Measurements from ENCODE around the gene PEX10.

PEX10 gene

DNA sequence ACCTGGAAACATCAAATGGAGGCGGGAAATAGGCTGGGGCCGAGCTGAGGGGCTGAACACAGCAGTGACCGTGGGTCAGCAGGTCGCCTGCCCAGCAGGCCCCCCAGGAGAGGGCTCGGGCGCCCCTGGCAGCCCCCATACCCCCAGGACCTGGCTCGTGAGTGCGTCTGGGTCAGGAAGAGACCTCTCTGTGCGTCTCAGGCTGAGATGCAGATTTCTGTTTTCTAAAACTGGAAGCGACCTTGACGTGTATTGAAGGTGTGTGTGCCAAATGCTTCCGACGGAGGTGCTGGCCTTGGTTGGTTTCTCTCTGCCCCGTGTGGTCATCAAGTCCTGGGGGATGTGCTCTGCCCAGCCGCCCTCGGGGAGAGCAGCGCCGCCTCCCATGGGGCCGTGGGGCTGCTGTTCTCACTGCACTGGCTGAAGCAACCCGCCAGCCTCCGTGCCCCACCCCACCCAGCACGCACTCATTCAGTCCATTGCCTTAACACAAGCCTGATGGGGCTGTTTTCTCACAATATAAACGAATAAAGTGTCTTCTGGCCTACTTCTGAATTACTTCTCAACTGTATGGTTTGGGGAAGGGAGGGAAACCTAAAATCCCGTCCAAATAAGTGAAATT is 7.4 kb downstream of the PEX10 start:
- DNase-seq (ENCODE audit: low read depth in 2 of 2) = no peak

DNA sequence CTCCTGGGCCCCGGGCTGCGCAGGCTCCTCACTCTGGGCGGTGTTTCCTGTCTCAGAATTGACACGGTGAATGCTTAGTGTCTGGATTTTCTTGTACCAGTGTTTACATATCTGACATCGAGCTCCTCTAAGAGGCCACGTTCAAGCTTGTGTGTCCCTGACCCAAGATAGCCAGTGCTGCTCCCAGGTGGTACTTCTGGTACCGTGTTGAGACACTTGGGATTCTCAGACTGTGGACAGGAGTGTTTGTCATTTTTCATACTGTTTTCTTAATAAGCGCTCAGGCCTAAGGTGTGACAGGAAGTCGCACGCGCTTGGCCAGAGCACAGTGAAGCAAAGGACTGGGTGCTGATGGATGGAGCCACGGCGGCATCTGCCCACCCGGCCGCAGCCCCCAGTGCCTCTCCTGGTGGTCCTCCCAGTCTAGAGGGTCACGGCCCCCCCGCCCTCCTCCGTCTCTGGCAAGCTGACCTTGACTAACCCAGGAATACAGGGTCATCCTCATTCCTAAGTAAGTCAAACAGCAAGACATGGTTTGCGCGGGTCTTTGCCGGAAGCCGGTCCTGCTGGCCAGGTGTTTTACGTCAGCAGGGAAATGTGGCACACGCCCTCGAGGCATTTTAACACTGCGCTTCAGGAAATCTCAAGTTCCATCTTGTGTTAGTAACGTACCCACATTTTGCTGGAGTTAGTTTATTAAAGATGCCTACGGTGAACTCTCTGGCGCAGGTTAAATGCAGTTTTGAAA is 8.0 kb downstream of the PEX10 start:
- DNase-seq (ENCODE audit: low read depth in 2 of 2) = no peak

DNA sequence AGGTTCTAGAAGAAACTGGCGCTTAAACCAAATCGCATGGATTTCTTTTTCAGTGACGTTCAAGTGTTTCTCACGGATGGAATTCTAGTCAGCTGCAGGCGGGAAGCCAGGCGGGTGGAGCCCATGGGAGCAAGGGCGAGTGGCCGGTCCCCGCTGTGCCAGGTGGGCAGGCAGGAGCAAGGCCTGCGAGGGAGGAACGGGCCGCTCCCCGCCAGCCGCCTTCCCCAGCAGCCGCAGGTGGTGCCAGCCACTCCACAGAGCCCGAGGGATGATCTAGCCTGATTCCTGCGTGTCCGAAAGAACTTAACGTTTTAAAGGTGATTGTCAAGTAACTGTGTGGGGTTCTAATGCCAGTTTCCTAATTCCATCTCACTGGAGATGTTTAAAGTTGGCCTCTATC is 9.1 kb downstream of the PEX10 start:
- no peak for DNase-seq (ENCODE audit: low read depth in 2 of 2)

DNA sequence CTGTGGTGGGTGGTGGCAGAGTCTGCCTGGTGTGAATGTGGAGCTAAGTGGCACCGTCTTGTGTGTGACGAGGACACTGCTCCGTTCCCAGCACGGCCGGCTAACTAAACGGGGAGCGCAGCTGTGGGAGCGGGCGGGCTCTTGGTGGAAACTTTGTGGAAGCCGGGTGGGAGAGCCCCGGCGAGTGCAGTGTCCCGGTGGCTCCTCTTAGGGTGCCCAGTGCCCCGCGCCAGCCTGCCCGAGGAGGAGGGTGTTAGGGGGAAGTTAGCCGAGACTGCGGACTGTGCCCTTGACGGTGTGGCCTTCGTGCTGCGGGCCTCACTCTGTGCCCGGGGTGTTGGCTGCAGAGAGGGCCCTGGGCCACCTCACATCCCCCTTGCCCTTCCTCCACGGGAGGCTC is 9.9 kb downstream of the PEX10 start:
- no peak for DNase-seq (ENCODE audit: low read depth in 2 of 2)

DNA sequence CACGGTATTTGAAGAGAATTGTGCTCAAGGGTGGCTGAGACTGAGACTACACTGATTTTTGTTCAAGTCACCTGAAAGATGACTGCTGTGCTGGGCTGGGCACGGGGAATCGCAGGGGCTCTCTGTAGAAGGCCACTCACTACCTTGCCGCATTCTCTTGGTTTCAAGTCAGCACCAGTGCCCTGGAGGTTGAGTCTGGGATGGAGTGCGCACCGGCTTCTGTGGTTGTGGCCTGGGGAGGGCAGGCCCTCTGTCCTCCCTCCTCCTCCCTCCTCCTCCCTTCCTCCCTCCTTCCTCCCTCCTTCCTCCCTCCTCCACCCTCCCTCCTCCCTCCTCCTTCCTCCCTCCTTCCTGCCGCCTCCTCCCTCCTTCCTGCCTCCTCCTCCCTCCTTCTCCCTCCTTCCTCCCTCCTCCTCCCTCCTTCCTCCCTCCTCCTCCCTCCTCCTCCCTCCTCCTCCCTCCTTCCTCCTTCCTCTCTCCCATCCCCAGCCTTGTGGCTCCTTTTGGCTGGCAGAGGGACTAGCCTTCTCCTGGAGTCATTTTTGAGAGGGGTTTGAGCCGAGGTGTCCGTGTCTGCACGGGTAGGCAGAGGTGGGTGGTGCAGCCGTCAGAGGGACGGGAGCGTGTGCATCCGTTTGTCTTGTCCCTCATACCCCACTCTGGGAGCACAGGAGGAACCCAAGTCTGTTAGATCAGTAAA is 11.3 kb downstream of the PEX10 start:
- no peak for DNase-seq (ENCODE audit: low read depth in 2 of 2)

DNA sequence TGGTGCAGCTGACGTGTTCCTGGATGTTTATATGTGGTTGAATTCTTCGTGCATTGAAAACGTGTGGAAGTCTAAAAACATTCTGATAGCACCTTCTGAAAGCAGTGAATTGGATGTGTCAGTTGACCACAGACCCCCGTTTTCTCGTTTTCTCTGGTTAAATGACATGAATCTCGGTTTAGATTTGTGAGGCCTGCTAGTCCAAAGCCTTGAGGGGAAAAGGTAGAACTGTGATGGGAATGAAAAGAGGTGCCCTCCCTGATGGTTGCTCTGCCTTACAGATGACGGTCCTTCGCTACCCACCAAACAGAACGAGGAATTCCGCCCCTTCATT is 11.8 kb downstream of the PEX10 start:
- no peak for DNase-seq (ENCODE audit: low read depth in 2 of 2)

DNA sequence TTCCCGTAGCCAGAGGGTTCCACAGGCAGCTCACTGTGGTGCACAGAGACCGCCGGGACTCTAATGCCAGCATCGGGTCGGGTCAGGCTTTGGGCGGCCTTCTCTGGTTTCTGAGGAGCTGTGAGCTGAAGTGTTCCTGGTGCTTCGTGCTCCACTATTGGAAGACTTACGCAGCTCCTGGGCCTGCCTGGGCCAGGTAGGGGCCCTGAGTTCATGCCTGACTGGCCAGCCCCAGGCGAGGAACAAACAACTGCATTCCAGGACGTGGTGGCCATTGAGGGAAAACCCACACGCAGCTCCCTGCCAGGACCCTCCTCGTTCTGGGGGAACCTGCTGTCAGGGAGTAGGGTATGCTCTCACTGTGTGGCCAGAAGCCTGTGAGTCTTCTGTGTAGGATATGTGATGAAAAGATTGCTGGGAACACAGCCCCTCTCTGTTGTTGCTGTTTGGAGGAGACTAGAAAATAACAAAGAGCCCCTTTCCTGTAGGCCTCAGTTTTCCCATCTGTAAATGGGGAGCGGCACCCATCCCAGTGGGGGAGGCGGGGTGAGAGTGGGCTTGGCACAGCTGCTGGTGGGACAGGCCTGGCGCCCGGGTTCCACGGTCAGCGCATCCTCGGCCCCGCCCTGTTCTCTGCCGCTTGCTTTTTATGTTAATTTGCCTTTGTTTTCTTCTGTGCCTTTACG is 12.3 kb downstream of the PEX10 start:
- DNase-seq (ENCODE audit: low read depth in 2 of 2) = no peak

DNA sequence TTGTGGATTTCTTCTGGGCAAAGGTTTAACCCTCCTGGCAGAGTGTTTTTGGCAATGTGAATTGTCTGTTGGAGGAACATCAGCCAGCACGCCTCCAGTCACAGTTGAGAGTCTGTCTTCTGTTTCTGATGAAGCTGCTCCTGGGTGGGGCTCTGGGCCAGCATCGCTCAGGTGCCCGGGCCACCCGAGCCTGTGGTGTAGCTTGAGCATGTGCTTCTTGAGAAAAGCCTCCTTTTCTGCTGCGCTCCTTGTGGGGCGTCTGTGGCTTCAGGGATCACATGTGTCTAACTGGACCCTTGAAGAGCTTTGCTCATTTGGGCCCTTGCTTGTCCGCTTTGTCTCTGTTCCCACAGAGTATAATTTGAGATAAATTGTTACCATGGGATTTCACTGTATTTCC is 13.5 kb downstream of the PEX10 start:
- DNase-seq (ENCODE audit: low read depth in 2 of 2) = no peak

DNA sequence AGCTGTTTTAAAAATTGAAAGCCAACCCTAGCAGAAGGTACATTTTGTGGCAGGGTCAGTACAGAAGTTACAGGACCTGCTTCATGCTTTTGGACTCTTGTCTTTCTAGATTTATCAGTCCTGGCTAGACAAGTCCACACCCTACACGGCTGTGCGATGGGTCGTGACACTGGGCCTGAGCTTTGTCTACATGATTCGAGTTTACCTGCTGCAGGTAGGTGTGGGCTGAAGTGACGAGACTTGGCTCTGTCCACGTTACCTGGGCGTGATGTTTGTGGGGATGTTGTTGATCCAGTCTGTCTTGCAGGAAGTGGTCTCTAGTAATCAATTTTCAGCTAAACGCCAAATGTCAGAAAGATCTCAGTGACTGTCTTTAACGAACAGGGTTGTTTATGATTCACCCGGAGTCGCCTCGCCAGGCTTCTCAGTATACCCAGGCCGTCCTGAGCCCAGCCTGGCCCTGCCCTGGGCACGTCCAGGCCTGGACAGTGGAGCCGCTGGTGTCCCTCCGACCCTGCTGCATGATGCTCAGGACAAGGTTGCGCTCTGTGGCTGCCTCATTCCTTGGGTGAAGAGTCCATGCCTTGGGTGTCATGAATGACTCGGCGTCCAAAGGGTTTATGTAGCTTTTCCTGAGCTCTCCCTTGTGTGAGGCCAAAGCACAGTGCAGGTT is 15.2 kb downstream of the PEX10 start:
- DNase-seq (ENCODE audit: low read depth in 2 of 2) = no peak

DNA sequence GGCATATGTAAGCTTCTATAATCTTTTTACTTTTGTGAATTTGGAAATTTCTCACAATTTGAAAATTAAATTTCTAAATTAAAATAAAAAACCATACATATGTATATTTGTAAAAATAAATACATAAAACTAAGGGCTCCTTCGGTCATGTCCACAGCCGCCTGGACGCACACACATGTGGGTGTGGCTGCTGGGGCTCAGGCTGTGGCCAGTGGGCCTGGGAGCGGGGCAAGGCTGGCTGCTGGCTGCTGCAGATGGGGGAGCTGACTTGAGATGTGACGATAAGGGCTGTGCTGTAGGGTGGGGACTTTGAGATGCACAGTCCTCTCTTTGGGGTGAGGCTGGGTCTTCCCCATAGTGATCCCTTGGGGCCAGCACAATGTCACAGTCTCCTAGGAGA is 15.9 kb downstream of the PEX10 start:
- no peak for DNase-seq (ENCODE audit: low read depth in 2 of 2)

DNA sequence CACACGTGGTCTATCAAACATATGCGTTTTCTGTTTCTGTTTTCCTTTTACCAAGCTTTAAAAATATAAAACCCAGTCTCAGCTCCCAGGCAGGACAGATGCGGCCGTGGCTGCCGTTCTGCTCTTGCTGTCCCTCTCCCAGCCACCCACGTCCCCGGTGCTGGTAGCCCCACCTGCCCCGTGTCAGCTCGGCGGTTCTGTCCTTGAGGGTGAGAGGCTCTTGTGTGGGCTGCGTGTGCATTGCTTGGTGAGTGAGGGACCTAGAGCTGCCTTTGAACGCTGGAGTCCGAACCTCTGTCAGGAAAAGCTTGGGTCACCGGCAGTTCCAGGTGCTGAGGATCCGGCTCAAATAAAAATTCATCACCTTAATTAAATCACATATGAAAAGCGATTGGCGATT is 16.3 kb downstream of the PEX10 start:
- no peak for DNase-seq (ENCODE audit: low read depth in 2 of 2)

DNA sequence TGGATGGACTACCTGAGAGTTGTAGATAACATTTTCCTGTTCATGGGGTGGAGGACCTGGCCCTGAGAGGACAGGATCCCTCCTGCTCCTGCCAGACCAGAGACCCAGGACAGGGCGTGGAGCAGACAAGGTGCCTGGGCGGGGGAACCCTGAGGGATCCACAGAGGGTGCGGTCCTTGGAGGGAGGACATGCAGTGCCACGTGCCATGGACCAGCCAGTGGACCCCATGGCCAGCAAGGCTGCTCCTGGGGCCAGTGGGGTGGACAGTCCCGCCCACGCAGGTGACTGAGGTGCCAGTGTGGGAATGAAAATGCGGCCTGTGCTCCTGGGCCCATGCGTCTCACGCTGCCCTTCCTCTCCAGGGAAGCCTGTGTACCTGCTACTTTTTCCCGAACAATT is 17.1 kb downstream of the PEX10 start:
- no peak for DNase-seq (ENCODE audit: low read depth in 2 of 2)

DNA sequence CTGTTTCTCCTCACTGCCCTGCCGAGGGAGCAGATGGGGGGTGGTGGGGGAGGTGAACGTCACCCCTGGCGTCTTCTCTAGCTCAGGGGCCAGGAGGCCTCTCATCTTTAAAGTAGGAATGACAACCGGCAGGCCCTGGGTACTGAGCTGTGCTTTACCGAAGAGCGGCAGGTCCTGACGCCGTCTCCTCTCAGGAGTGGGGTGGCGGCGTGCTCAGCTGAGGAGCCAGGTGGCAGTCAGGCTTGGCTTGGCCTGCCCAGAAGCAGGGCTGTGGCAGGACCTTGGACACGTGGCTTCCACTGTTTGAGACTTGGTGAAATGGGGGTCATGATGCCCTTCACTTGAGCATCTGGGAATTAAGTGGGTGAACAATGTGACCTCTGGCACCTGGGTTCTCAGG is 17.6 kb downstream of the PEX10 start:
- DNase-seq (ENCODE audit: low read depth in 2 of 2) = no peak

DNA sequence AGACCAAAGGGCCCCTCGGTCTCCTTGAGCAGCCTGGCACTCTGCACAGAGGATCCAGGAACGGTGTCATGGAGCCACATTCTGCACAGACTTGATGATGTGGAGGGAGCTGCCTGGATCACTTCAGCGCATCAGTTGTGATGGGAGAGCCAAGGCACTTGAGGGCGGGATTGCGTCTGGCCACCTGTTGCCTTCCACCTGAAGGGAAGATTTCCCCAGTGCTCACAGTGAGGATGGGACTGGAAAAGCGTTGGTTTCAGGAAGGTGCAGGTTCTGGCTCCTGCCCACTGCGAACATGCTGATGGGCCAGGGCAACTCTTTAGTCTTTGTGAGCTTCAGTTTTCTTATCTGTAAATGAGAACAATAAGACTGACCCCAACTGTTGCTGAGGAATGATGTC is 18.1 kb downstream of the PEX10 start:
- DNase-seq (ENCODE audit: low read depth in 2 of 2) = no peak

DNA sequence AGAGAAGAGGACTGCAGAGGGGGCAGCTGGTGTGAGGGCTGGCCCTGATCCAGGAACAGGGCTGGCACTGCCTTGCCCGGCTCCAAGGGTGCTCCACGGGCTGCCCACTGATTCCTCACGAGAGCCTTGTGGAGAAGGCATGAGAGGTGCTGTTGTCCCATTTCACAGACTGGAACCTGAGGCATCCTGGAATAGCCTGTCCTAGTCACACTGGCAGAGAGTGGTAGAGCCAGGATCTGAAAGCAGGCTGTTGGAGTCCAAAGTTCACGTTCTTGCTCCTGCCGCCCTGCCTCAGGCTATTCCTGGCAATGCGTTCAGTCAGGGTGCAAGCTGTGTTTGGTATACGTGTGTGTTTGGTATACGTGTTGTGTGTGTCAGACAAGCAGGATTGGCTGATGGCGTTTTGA is 18.9 kb downstream of the PEX10 start:
- no peak for DNase-seq (ENCODE audit: low read depth in 2 of 2)

DNA sequence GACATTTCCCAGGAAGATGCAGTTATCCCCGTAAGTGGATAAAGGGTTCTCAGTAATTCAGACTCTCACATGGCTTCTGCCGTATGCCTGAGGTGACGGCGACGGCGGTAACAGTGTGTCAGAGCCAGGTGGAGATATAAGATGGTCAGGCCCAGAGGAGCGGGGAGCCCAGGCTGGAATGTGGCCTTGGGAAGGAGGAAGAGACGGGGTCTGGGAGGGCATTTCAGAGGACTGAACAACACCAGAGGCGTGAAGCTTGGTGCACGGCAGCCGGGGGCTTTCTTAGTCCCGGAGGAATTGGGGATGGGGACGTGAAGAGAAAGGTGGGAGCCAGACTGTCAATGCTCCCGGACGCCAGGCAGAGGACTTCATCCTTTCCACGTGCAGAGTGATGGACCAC is 19.7 kb downstream of the PEX10 start:
- DNase-seq (ENCODE audit: low read depth in 2 of 2) = no peak

DNA sequence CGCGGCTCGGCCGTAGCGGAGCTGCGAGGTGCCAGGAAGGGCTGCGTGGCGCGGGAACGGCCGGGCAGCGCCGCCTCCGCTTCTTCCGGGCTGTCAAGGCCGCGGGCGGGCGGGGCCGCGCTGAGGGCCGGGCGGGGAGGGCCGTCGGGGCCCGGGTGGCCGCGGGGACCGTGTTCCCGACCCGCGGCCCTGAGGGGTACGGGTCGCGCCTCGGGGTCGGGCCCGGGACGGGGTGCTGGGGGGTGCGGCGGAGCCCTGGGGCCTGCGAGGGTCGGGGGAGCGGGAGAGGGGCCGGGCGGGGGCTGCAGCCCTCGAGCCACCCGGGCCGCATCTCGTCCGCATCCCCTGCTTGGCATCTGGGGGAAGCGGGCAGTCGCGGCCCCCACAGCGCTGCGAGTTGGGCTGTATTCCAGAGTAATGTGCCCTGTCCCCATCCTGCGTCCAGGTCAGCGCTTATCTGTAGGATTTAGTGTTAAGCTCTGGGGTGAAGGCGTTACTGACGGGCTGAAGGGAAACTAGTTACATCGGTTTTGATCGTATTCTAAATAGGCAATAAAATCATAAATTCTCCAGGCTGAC is 20.3 kb downstream of the PEX10 start:
- no peak for DNase-seq (ENCODE audit: low read depth in 2 of 2)

DNA sequence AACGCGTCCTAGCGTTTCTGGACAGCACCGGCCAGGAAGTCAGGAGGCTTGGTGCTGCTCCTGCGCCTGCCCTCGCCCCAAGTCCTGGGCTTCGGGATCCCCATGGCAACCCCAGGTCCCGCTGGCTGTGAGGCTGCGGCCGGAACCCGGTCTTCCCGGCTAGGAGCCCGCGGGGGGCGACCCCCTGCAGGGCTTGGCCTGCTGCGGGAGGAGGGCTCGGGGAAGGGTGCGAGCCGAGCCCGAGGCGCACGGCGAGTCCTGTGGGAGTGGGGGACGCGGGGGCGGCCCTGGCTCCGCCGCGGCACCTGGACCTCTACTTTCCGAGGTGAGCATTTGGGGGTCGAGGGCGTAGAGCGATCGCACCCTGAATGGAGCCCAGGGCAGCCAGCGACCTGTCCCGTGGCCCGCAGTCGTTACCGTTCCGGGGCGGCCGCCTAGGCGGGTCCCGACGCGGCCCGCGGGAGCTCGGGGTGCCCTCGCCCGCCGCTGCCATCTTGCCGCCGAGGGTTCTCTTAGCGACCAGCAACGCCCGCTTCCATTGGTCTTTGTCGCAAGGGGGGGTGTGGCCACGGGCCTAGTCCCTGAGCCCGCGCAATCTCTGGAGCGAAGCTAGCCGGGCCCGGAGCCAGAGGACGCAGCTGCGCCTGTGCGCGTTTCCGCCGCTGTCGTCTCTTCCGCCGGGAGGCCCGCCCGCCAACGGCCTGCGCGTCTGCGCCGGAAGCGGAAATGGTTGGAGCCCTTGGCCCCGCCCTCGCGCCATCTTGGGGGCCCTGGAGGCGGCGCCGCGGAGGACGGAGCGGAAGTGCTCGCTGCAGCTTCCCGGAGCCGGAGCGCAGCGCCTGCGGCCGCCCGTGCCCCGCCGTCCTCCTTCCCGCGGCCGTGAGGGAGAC is 21.1 kb downstream of the PEX10 start, which contains the start of the genes MORN1 and RER1:
Gene MORN1, minus strand, starts transcription at position 514 of the 890 bp plus-strand sequence. Its CDS starts 21 bp downstream, at position 493.
Gene RER1, plus strand, starts transcription at position 801 of the 890 bp plus-strand sequence. CDS start 3,950 bp downstream, outside the sequence.
- DNase-seq (ENCODE audit: low read depth in 2 of 2) = peak; percentile 95 to 98

DNA sequence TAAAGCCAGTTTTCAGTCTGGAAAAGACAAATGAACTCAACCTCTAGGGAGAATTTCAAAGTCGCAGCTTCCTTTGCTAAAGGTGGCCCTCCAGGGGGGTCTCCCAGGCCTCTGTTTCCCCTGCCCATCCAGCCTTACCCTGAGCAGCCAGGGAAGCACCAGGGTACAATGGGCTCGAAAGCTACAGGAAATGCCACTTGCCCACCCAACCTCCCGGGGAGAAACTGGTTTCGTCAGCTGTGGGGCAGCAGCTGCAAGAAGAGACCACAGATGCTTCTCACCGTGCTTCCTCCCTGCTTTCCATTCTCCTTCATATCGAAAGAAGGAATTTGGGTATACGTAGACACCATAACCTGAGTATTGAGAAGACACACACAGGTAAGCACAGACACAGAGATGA is 22.7 kb downstream of the PEX10 start:
- no peak for DNase-seq (ENCODE audit: low read depth in 2 of 2)
